Body of pancreas (tissue), 4 donors: ENCODE measurements around the gene GPRIN1.

Source experiments
- POLR2A ChIP-seq, 3 donors: fragments of 450-650 bp; IDR thresholded peaks; one replicate each; pipeline ENCODE4 v1.6.1; 2016; ENCODE audit warnings: antibody characterized with exemption in 3 of 3, mild to moderate bottlenecking in 2 of 3
- TF ChIP-seq, protein P1 (sequence below), 7 experiments: fragments of 450-650 bp in 4 of 7; fragments of 200-600 bp in 3 of 7; sonication (generic) in 3 of 7; IDR thresholded peaks; one replicate each; pipeline ENCODE4 v1.5.1; 2016 to 2019; ENCODE audit warnings: antibody characterized with exemption in 7 of 7

DNA sequence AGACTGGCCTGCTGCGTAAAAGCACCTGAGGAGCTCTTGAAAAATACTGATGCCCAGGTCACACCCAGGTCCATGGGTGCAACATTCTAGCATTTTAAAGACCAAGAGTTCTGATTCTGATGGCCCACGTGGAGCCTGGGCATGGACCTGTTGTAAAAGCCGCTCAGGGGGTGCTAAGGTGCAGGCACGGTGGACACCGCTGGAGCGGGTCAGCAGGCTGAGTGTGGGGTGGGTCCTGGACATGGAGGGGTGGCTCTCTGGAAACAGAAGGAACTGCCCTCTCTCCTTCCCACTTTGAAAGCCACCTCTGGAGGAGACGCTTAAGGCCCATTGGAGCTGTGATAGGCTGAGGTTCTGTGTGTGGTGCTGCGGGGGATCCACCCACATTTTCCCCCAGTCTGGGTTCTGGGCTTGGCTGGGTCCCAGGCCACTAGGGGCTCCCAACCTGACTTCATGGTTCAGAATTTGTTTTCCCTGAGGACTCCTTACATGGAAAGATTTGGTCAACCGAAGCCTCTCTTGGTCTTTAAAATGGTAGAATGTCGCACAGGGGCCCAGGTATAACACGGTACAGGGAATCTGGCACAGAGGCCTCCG, 16.6 kb downstream of the GPRIN1 start:
- TF ChIP-seq, protein P1, sequence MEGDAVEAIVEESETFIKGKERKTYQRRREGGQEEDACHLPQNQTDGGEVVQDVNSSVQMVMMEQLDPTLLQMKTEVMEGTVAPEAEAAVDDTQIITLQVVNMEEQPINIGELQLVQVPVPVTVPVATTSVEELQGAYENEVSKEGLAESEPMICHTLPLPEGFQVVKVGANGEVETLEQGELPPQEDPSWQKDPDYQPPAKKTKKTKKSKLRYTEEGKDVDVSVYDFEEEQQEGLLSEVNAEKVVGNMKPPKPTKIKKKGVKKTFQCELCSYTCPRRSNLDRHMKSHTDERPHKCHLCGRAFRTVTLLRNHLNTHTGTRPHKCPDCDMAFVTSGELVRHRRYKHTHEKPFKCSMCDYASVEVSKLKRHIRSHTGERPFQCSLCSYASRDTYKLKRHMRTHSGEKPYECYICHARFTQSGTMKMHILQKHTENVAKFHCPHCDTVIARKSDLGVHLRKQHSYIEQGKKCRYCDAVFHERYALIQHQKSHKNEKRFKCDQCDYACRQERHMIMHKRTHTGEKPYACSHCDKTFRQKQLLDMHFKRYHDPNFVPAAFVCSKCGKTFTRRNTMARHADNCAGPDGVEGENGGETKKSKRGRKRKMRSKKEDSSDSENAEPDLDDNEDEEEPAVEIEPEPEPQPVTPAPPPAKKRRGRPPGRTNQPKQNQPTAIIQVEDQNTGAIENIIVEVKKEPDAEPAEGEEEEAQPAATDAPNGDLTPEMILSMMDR (IDR thresholded peaks at IDR 0.05), result no peak
- TF ChIP-seq POLR2A (IDR thresholded peaks at IDR 0.05), result no peak
